Esophagus squamous epithelium (tissue), 5 donors: ENCODE data around the gene CPSF4L. TPM values are rescaled to one million over a fixed set of nuclear protein-coding genes. Genes with fewer than 3 reads are reported as not detected.
"Not testable (repeated sequence)": the region's sequence is repeated elsewhere in the genome, so short reads cannot be mapped to it uniquely, and the experiment has no call there.

Experiments used
- DNase-seq: peaks from one replicate; lab custom pipeline; 2025; lab: John Stamatoyannopoulos, UW
- H3K27ac ChIP-seq, 4 donors: fragments of 200-600 bp; sonication (generic); one replicate each; pipeline ENCODE4 v1.5.1; 2016 to 2019; ENCODE audit warnings: mild to moderate bottlenecking in 1 of 4
- H3K27me3 ChIP-seq, 4 donors: fragments of 200-600 bp; sonication (generic); 1 replicate in 3 of 4; 2 replicates in 1 of 4; pipeline versions ENCODE4 v1.5.1 to v1.6.0; 2017 to 2021; ENCODE audit warnings: antibody characterized with exemption in 1 of 4
- H3K36me3 ChIP-seq, 3 donors: fragments of 200-600 bp; sonication (generic); one replicate each; pipeline ENCODE4 v1.5.1; 2016 to 2019
- H3K4me1 ChIP-seq, 3 donors: fragments of 200-600 bp; sonication (generic); one replicate each; pipeline ENCODE4 v1.5.1; 2017 to 2019
- H3K4me3 ChIP-seq, 4 donors: fragments of 200-600 bp; sonication (generic); 1 replicate in 3 of 4; 2 replicates in 1 of 4; pipeline ENCODE4 v1.5.1; 2016 to 2019; ENCODE audit warnings: mild to moderate bottlenecking in 2 of 4, moderate library complexity in 1 of 4
- H3K9me3 ChIP-seq, 3 donors: fragments of 200-600 bp; sonication (generic); one replicate each; pipeline ENCODE4 v1.5.1; 2016 to 2019
- POLR2A ChIP-seq, 4 donors: fragments of 450-650 bp; IDR thresholded peaks; one replicate each; pipeline ENCODE4 v1.6.1; 2017; ENCODE audit warnings: antibody characterized with exemption in 4 of 4, mild to moderate bottlenecking in 4 of 4, moderate library complexity in 3 of 4
- WGBS, 2 donors: methylation state at CpG; one replicate each; pipeline ENCODE4 v1.1.5; 2018; 5-methylcytosine and 5-hydroxymethylcytosine counted together
- intact Hi-C: fragments of 100-400 bp; cut with DNase I; formaldehyde crosslinking; loops from one replicate; pipeline ENCODE4 v1.15.0; 2022
- total RNA-seq, 4 donors: library from RNA; depleted of rRNA; stranded (reverse); fragments of >200 nt; gene quantifications; one replicate each; pipeline ENCODE4 v1.1.0, GENCODE V29; 2016
- TF ChIP-seq, protein P1 (sequence below), 6 experiments: fragments of 450-650 bp in 4 of 6; fragments of 200-600 bp in 2 of 6; sonication (generic) in 2 of 6; IDR thresholded peaks; one replicate each; pipeline ENCODE4 v1.5.1; 2016 to 2019; ENCODE audit warnings: antibody characterized with exemption in 6 of 6, mild to moderate bottlenecking in 4 of 6, moderate library complexity in 4 of 6
- donor health status: DM: yes; HTN: yes; CAD: no.

Gene CPSF4L, protein sequence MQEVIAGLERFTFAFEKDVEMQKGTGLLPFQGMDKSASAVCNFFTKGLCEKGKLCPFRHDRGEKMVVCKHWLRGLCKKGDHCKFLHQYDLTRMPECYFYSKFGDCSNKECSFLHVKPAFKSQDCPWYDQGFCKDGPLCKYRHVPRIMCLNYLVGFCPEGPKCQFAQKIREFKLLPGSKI
- not detected for total RNA-seq

DNA sequence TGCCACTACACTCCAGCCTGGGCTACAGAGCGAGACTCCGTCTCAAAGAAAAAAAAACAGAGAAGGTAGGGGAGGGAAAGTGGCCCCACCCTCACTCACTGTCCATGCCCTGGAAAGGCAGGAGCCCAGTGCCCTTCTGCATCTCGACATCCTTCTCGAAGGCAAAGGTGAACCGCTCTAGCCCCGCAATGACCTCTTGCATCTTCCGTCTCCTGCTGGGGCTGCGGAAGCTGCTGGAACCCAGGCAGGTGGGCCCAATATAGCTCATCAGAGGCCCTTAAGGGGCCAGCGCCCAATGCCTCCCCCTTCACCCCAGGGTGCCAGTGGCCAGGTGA is at the start of gene CPSF4L:
Gene CPSF4L (minus strand): TSS at position 264 of the 335 bp plus-strand sequence. CDS start 62 bp downstream, at position 202.
- WGBS, 2 donors = 80% methylated on average over 8 of the region's 9 CpGs; no CpG with 5 or more reads in 1 of the 2 donors
- TF ChIP-seq, protein P1, sequence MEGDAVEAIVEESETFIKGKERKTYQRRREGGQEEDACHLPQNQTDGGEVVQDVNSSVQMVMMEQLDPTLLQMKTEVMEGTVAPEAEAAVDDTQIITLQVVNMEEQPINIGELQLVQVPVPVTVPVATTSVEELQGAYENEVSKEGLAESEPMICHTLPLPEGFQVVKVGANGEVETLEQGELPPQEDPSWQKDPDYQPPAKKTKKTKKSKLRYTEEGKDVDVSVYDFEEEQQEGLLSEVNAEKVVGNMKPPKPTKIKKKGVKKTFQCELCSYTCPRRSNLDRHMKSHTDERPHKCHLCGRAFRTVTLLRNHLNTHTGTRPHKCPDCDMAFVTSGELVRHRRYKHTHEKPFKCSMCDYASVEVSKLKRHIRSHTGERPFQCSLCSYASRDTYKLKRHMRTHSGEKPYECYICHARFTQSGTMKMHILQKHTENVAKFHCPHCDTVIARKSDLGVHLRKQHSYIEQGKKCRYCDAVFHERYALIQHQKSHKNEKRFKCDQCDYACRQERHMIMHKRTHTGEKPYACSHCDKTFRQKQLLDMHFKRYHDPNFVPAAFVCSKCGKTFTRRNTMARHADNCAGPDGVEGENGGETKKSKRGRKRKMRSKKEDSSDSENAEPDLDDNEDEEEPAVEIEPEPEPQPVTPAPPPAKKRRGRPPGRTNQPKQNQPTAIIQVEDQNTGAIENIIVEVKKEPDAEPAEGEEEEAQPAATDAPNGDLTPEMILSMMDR (IDR thresholded peaks at IDR 0.05) = no peak
- TF ChIP-seq POLR2A (IDR thresholded peaks at IDR 0.05) = no peak
- no peak within 1 kb of the TSS for H3K4me3 ChIP-seq

DNA sequence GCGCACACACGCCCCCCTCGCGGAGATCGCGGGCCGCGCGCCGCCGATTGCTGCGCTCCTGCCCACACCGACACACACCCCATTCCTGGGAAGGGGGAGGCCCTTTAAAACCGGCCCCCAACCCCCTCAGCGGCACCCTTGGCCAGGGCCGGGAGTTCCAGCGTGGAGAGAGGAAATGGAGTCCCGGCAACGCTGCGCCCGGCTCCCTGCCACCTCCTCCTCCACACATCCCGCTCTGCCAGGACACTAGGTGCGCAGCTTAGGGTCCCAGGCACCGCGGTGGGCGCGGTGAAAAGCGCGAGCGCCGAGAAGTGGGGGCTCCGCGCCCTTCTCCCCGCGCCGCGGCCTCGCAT is 49.7 kb upstream of the CPSF4L start:
- Histone ChIP-seq H3K9me3 (no peaks in the 10 kb centered on the region), H3K27ac (peak overlapping the region; percentile 96 to 100 (median 100)), H3K4me3 (peak overlapping the region; percentile 80 to 100 (median 99)), H3K4me1 (peaks cover 28 to 80% (median 51%) of the 10 kb centered on the region in 3 donors), H3K36me3 (no peaks in the 10 kb centered on the region), H3K27me3 (no peaks in the 10 kb centered on the region)
- 0% methylated on average over 3 of the region's 38 CpGs; no CpG with 5 or more reads in 1 of the 2 donors for WGBS, 2 donors
- DNase-seq = no peak
- no peak for TF ChIP-seq POLR2A (IDR thresholded peaks at IDR 0.05)
- TF ChIP-seq, protein P1 (IDR thresholded peaks at IDR 0.05) = no peak
- intact Hi-C loops = no loop called here

More for the DNA sequence above, at the start of gene CPSF4L:
- Histone ChIP-seq H3K36me3 (no peaks in the 10 kb centered on the region), H3K9me3 (no peaks in the 10 kb centered on the region), H3K27me3 (no peaks in the 10 kb centered on the region), H3K4me1 (peaks cover 6 to 21% (median 8%) of the 10 kb centered on the region in 3 donors), H3K27ac (peak within 1 kb of the TSS; percentile 4 to 74 (median 38))
- intact Hi-C loops = no loop called here
- DNase-seq = no peak

DNA sequence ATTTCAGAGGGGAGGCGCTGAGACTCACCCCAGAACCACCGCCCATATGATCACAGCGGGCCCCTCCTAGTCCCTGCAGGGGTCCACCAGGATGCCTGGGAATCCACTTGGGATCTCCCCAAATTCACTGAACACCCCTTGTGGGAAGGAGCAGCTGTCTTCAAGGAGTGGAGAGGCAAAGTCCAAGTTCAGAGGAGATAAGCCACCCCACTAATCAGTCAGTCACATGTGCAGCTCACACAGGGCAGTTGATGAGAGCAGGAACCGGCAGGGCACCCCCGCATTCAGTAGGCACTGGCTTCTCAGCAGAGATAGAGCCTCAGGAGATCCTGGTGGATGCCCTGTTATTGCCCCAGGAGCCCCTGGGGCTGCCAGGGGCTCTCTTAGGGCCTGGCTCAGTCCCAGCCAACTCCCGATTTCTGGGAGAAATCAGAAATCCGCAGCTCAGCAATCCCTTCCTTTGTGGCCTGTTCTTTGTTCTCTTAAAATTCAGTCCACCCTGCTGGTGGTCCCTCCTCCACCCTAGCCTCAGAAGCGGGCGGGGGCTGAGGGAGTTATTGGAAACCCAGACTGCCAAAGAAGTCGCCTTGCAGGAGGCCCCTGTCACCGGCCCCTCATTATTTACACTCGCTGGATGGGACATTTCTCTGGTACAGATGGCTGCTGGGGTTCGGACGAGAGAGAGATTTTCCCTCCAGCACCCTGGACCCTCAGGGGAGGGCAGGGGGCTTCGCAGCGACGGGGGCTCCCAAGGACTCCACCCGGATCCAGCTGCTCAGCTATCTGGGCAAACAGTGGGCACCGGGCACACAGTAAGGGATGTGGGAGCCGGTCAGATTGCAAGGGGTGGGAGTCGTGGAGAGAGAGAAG is 48.3 kb upstream of the CPSF4L start:
- H3K4me3 ChIP-seq = peak overlapping the region; percentile 80 to 100 (median 99)
- peak overlapping the region; percentile 96 to 100 (median 100) for H3K27ac ChIP-seq
- intact Hi-C loops = no loop called here
- no peak for DNase-seq
- peaks cover 39 to 80% (median 56%) of the 10 kb centered on the region in 3 donors for H3K4me1 ChIP-seq
- no peaks in the 10 kb centered on the region for H3K9me3 ChIP-seq
- H3K36me3 ChIP-seq = no peaks in the 10 kb centered on the region
- TF ChIP-seq POLR2A (IDR thresholded peaks at IDR 0.05) = no peak
- TF ChIP-seq, protein P1 (IDR thresholded peaks at IDR 0.05) = no peak
- 8 to 9% methylated on average over 6 to 15 of the region's 21 CpGs for whole genome bisulfite sequencing, 2 donors
- no peaks in the 10 kb centered on the region for H3K27me3 ChIP-seq

DNA sequence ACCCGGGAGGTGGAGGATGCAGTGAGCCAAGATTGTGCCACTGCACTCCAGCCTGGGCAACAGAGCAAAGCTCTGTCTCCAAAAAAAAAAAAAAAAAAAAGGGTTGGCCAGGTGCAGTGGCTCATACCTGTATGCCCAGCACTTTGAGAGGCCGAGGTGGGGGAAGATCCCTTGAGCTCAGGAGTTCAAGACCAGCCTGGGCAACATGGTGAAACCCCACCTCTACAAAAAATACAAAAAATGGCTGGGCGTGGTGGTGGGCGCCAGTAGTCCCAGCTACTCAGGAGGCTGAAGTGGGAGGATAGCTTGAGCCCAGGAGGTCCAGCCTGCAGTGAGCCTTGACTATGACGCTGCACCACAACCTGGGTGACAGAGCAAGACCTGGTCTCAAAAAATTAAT is 47.3 kb upstream of the CPSF4L start:
- 46 to 60% methylated on average over 4 to 5 of the region's 5 CpGs for WGBS, 2 donors
- H3K27me3 ChIP-seq, H3K36me3 ChIP-seq, intact Hi-C loops, H3K9me3 ChIP-seq, DNase-seq: not testable (repeated sequence)
- Histone ChIP-seq H3K4me1 (peaks cover 42 to 80% (median 64%) of the 10 kb centered on the region in 3 donors), H3K27ac (peak overlapping the region; percentile 91 to 100 (median 100)), H3K4me3 (peak overlapping the region in 3 of 4 donors; percentile 80 to 100 (median 99))

DNA sequence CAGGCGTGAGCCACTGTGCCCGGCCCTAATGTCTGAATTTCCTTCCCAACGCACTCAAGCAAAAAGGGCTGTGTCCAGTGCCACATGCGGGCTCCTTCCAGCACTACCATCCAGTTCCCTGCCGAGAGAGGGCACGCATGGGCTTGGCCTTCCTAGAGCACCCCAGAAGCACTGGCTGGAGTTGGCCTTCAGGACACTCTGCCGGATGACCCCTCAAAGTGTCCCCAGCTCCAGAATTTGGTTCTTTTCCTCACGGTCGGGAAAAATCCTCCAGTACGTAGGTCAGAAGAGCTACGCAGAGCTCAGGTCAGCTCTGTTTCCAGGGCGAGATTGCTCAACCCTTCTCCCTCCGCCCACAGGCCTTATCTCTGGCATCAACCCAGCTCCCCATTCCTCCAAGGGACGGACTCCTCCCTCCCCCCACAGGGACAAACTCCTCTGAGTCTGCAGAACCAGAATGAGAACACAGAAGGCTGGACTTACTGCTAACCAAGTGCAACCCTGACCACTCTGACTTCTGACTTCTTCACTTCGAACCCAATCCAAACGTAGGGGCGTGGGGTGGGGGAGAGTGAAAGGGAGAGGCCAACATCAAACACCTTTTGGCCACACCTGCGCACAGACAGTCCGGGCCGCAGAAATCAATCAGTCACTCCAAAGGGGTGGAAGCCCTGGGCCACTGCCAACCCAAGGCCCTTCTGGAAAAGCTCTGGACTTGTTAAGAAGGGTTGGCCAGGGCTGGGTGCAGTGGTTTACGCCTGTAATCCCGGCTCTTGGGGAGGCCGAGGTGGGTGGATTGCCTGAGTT is 46.5 kb upstream of the CPSF4L start:
- WGBS, 2 donors = 18 to 26% methylated on average over 7 to 21 of the region's 23 CpGs
- DNase-seq = no peak
- Histone ChIP-seq H3K27ac (peak overlapping the region; percentile 82 to 100 (median 96)), H3K9me3 (no peaks in the 10 kb centered on the region), H3K4me3 (peak overlapping the region; percentile 12 to 100 (median 90)), H3K4me1 (peaks cover 44 to 85% (median 66%) of the 10 kb centered on the region in 3 donors), H3K27me3 (no peaks in the 10 kb centered on the region), H3K36me3 (no peaks in the 10 kb centered on the region)
- TF ChIP-seq, protein P1 (IDR thresholded peaks at IDR 0.05) = no peak
- peak in 1 of 4 donors; percentile 33 for TF ChIP-seq POLR2A (IDR thresholded peaks at IDR 0.05)
- intact Hi-C loops = no loop called here
